Measurements from ENCODE around the gene PDIA6. TPM values are rescaled to one million over a fixed set of nuclear protein-coding genes. Genes with fewer than 3 reads are reported as not detected.

Gene PDIA6
- total RNA-seq, 2 donors from 2014 or later: 113 to 141 TPM

GRCh38 chr2:10765914-10766313 lies 46.7 kb downstream of the PDIA6 start:
- no peak overlapping the region for H3K4me3 ChIP-seq
- no peaks in the 10 kb centered on the region for H3K36me3 ChIP-seq (replicated peaks in 1 of 2; ENCODE audit: insufficient read depth in 1 of 2, low read depth in 2 of 2)
- DNase-seq (no peak), ATAC-seq (no peak)
- H3K27ac ChIP-seq: no peak overlapping the region
- H3K4me1 ChIP-seq: no peaks in the 10 kb centered on the region
- H3K27me3 ChIP-seq: no peaks in the 10 kb centered on the region
- no peaks in the 10 kb centered on the region for H3K9me3 ChIP-seq
- no peak for TF ChIP-seq POLR2A (IDR thresholded peaks at IDR 0.05)
- TF ChIP-seq, protein P1, sequence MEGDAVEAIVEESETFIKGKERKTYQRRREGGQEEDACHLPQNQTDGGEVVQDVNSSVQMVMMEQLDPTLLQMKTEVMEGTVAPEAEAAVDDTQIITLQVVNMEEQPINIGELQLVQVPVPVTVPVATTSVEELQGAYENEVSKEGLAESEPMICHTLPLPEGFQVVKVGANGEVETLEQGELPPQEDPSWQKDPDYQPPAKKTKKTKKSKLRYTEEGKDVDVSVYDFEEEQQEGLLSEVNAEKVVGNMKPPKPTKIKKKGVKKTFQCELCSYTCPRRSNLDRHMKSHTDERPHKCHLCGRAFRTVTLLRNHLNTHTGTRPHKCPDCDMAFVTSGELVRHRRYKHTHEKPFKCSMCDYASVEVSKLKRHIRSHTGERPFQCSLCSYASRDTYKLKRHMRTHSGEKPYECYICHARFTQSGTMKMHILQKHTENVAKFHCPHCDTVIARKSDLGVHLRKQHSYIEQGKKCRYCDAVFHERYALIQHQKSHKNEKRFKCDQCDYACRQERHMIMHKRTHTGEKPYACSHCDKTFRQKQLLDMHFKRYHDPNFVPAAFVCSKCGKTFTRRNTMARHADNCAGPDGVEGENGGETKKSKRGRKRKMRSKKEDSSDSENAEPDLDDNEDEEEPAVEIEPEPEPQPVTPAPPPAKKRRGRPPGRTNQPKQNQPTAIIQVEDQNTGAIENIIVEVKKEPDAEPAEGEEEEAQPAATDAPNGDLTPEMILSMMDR (IDR thresholded peaks at IDR 0.05): no peak
- intact Hi-C loops (cut with DNase I): no loop called here
- WGBS, 2 donors: 84 to 91% methylated on average over 7 to 12 of the region's 12 CpGs

DNA sequence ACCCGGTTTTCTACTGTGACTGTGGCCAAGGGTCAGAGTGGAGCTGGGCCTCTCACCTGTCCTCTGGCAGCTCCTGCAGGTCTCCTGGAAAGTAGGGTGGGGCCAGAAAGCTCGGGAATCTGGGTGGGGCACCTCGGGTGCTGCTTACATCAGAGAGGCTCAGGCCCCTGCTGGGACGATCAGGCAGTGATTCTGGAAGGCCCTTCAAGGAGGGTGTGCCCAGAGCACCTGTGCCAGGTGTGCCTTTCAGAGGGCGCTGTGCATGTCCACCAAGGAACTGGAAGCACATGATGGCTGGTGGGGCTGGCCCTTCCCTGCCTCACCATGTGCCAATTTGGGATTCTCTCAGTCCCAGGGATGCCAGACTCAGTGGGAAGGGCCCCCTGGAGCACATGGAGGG lies 47.1 kb downstream of the PDIA6 start:
- H3K9me3 ChIP-seq: no peaks in the 10 kb centered on the region
- H3K4me3 ChIP-seq: no peak overlapping the region
- DNase-seq (no peak), ATAC-seq (no peak)
- intact Hi-C loops (cut with DNase I): no loop called here
- WGBS, 2 donors: 33% methylated on average over 1 to 5 of the region's 5 CpGs
- H3K4me1 ChIP-seq: no peaks in the 10 kb centered on the region
- H3K27me3 ChIP-seq: no peaks in the 10 kb centered on the region
- no peak overlapping the region for H3K27ac ChIP-seq
- H3K36me3 ChIP-seq (replicated peaks in 1 of 2; ENCODE audit: insufficient read depth in 1 of 2, low read depth in 2 of 2): no peaks in the 10 kb centered on the region
- no peak for TF ChIP-seq POLR2A (IDR thresholded peaks at IDR 0.05)
- TF ChIP-seq, protein P1 (IDR thresholded peaks at IDR 0.05): no peak

GRCh38 chr2:10764896-10765295 lies 47.7 kb downstream of the PDIA6 start:
- DNase-seq (no peak), ATAC-seq (no peak)
- 65 to 76% methylated on average over 3 to 4 of the region's 4 CpGs for WGBS, 2 donors
- TF ChIP-seq POLR2A (IDR thresholded peaks at IDR 0.05): no peak
- TF ChIP-seq, protein P1 (IDR thresholded peaks at IDR 0.05): no peak
- intact Hi-C loops (cut with DNase I): no loop called here
- Histone ChIP-seq H3K9me3 (no peaks in the 10 kb centered on the region), H3K36me3 (replicated peaks in 1 of 2; ENCODE audit: insufficient read depth in 1 of 2, low read depth in 2 of 2) (no peaks in the 10 kb centered on the region), H3K27me3 (no peaks in the 10 kb centered on the region), H3K27ac (no peak overlapping the region), H3K4me1 (no peaks in the 10 kb centered on the region), H3K4me3 (no peak overlapping the region)

DNA sequence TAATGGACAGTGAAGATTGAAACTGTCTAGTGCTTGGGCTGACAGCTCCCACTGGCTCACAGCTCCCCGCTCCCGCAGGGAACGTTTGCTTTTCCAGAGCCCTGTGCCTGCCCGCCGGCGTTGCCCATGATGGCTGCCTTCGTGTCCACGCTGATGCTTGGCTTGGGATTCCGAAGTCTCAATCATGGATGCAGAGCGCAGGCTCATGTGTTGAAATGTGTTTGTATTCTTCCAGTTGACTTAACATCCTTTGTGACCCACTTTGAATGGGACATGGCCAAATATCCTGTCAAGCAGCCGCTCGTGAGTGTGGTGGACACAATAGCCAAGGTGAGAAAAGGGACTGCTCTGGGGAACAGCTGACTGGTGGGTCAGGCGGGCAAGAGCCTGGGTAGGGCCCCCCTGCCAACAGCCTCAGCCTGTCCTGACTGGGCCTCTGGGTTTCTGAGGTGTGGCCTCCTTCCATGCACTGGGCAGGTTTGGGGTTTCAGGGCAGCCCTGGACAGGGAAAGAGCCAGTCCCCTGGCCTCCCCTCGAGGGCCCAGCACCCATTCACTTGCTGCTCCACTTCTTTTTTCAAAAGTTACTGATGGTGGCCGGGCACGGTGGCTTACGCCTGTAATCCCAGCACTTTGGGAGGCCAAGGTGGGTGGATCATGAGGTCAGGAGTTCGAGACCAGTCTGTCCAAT lies 48.3 kb downstream of the PDIA6 start:
- H3K9me3 ChIP-seq: no peaks in the 10 kb centered on the region
- no peaks in the 10 kb centered on the region for H3K36me3 ChIP-seq (replicated peaks in 1 of 2; ENCODE audit: insufficient read depth in 1 of 2, low read depth in 2 of 2)
- H3K27me3 ChIP-seq: no peaks in the 10 kb centered on the region
- TF ChIP-seq, protein P1 (IDR thresholded peaks at IDR 0.05): no peak
- no peak for TF ChIP-seq POLR2A (IDR thresholded peaks at IDR 0.05)
- H3K4me3 ChIP-seq: no peak overlapping the region
- DNase-seq (no peak), ATAC-seq (no peak)
- no peak overlapping the region for H3K27ac ChIP-seq
- WGBS, 2 donors: 78 to 81% methylated on average over 16 to 18 of the region's 18 CpGs
- intact Hi-C loops (cut with DNase I): no loop called here
- H3K4me1 ChIP-seq: no peaks in the 10 kb centered on the region

DNA sequence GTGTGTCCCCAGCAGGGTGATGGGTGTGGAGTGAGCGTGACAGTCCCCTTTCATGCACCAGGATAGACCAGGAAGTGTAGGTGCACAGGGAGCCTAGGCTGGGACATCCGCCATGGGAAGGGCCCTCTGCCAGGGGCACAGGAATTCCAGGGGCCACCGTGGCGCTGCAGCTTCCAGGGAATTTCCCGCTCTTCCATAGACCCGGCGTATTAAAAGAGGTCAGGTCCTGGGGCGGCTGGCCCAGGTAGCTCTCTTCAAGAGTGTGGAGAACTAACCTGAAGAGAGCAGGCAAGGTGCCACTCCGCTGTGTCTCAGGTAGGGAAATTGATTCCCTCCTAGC lies 49.2 kb downstream of the PDIA6 start:
- Histone ChIP-seq H3K9me3 (no peaks in the 10 kb centered on the region), H3K36me3 (replicated peaks in 1 of 2; ENCODE audit: insufficient read depth in 1 of 2, low read depth in 2 of 2) (no peaks in the 10 kb centered on the region), H3K4me1 (no peaks in the 10 kb centered on the region), H3K27me3 (no peaks in the 10 kb centered on the region), H3K4me3 (no peak overlapping the region), H3K27ac (no peak overlapping the region)
- ATAC-seq: no peak
- no peak for TF ChIP-seq POLR2A (IDR thresholded peaks at IDR 0.05)
- TF ChIP-seq, protein P1 (IDR thresholded peaks at IDR 0.05): no peak
- WGBS, 2 donors: 63 to 64% methylated on average over 8 to 9 of the region's 9 CpGs
- no peak for DNase-seq
- intact Hi-C loops (cut with DNase I): no loop called here

Measured in body of pancreas (tissue), 4 donors.